ENCODE measurements around the gene UGP2. TPM values are rescaled to one million over a fixed set of nuclear protein-coding genes. Genes with fewer than 3 reads are reported as not detected.

Gene UGP2
- total RNA-seq (2021) (83.5 and 89.5 TPM in 2 replicates), Bru-seq, nascent RNA (percentile 88 among the genes with signal in this experiment), BruChase-seq, experiment 1, labeled RNA remaining after a 2-hour chase (percentile 85 among the genes with signal in this experiment), BruChase-seq, experiment 2, labeled RNA remaining after a 6-hour chase (percentile 84 among the genes with signal in this experiment)
- long read RNA-seq, transcript UGP2-202 (10 exons, 2,136 nt), result major isoform, 128 of 168 reads
- long read RNA-seq, transcript UGP2-201 (10 exons, 2,338 nt), result minor isoform, 21 of 168 reads
- long read RNA-seq, partial matches to known transcripts, result 3 of 168 reads
- long read RNA-seq, other reads (novel, unspliced or antisense), result 16 of 168 reads

DNA sequence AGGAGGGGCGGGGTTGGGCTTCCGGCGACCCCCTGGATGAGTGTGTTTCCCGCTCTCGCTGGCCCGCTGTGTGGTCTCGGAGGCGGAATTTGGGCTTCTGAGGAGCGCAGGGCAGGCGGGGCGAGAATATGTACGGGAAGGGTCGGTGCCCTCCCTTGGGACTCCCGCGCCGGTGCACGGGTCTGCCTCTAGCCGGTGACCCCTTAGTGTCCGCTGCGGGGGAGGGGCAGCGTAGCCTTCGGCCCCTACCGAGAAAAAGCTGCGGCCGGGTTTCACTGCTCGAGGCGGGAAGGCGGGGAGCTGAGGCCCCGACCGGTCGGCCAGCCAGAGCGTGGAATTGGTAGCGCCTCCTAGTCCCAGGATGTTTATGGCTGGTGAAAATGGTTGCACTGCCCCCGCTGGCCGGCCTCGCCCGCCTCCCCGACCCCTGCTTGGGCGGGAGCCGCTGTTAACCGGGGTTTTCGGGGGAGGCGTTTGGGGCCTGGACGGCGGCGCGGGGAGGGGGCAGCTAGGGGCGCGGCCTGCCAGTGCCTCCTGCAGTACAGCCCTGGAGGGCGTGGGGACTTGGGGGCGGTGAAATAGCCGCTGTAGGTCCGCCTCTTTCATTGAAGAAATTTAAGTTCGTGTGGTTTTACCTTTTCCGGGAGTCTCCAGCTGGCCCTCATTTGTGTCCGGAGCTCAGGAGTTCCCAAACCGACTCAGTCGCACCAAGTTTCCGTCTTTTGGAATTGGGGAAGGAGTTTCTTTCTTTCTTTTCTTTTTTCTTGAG, at the start of gene UGP2:
TSS of gene UGP2 (plus strand) at position 643 of the 769 bp plus-strand sequence. CDS start 290 bp downstream, outside the sequence.
- TF ChIP-seq, protein P1, sequence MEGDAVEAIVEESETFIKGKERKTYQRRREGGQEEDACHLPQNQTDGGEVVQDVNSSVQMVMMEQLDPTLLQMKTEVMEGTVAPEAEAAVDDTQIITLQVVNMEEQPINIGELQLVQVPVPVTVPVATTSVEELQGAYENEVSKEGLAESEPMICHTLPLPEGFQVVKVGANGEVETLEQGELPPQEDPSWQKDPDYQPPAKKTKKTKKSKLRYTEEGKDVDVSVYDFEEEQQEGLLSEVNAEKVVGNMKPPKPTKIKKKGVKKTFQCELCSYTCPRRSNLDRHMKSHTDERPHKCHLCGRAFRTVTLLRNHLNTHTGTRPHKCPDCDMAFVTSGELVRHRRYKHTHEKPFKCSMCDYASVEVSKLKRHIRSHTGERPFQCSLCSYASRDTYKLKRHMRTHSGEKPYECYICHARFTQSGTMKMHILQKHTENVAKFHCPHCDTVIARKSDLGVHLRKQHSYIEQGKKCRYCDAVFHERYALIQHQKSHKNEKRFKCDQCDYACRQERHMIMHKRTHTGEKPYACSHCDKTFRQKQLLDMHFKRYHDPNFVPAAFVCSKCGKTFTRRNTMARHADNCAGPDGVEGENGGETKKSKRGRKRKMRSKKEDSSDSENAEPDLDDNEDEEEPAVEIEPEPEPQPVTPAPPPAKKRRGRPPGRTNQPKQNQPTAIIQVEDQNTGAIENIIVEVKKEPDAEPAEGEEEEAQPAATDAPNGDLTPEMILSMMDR (conservative IDR thresholded peaks at IDR 0.05), result 0 out of 2 replicates have a peak, but pooled peaks have one; percentile 37
- no peak for TF ChIP-seq EZH2 (IDR thresholded peaks at IDR 0.05; ENCODE audit: low read depth)
- POLR2A ChIA-PET (ENCODE audit: unreplicated experiment), result interaction anchor here (0.6 to 0.8 kb wide), 7 partner anchors 8 to 1333 kb away, joined by 3 to 18 read pairs (median 4); no protein-coding TSS in a partner anchor

DNA sequence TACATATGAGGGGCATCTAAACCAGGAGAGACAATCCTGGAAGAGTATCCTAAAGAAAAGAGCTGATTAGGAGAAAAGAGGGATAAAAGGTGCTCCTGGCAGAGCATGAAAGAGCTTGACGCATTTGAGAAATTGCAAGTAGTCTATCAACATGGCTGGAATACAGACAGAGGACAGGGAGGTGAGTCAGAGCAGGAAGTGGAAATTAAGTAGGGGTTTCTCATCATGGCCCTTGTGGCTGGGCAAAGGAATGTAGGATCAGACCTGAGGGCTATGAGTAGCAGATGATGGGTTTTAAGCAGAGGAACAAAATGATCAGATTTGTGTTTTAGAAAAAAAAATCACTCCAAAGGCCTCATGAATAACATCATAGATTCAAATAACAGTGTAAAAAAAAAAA, 49.2 kb upstream of the UGP2 start:
- intact Hi-C loops (cut with micrococcal nuclease; ENCODE audit: unreplicated experiment), result no loop called here
- Histone ChIP-seq H3K9me3 (ENCODE audit: insufficient read depth, low read depth) (0 out of 2 replicates have a peak, but pooled peaks cover 3% of the 10 kb centered on the region), H3K27ac (no peak overlapping the region), H3K4me1 (replicated peaks; ENCODE audit: insufficient read depth) (no peaks in the 10 kb centered on the region), H3K9me2 (ENCODE audit: insufficient read depth) (no peaks in the 10 kb centered on the region), H2AFZ (no peak overlapping the region), H3K4me2 (no peak overlapping the region), H4K20me1 (ENCODE audit: insufficient read depth) (no peaks in the 10 kb centered on the region), H3F3A (ENCODE audit: insufficient read depth, low read depth) (no peaks in the 10 kb centered on the region), H3K4me3 (no peak overlapping the region), H3K36me3 (ENCODE audit: low read depth) (no peaks in the 10 kb centered on the region), H3K79me2 (ENCODE audit: low read depth) (no peaks in the 10 kb centered on the region), H3K27me3 (ENCODE audit: insufficient read depth, low read depth) (no peaks in the 10 kb centered on the region)
- TF ChIP-seq, protein P1 (conservative IDR thresholded peaks at IDR 0.05), result no peak
- TF ChIP-seq EZH2 (IDR thresholded peaks at IDR 0.05; ENCODE audit: low read depth), result no peak
- CTCF ChIA-PET, result no interaction called here
- no TSS peak for BruUV-seq (replicated peaks)
- POLR2A ChIA-PET (ENCODE audit: unreplicated experiment), result no interaction called here
- peak; percentile 10 to 54 for DNase-seq

More for the DNA sequence above, at the start of gene UGP2:
- H3K4me2 ChIP-seq, result peak within 1 kb of the TSS; percentile 92
- peaks cover 35% of the 10 kb centered on the region for H3K4me1 ChIP-seq (replicated peaks; ENCODE audit: insufficient read depth)
- no peaks in the 10 kb centered on the region; the same call in 1 of the 2 replicates for H4K20me1 ChIP-seq (ENCODE audit: insufficient read depth)
- CTCF ChIA-PET, result interaction anchor here (0.5 to 1.3 kb wide), 8 partner anchors 8 to 1328 kb away, joined by 3 to 7 read pairs (median 4); partner anchors contain the start of gene MDH1
- peak within 1 kb of the TSS; percentile 90 for H3K4me3 ChIP-seq
- H3K27me3 ChIP-seq (ENCODE audit: insufficient read depth, low read depth), result no peaks in the 10 kb centered on the region
- intact Hi-C loops (cut with micrococcal nuclease; ENCODE audit: unreplicated experiment), result loop anchor here (1.0 to 10.0 kb wide), 7 partner anchors 8 to 433 kb away; partner anchors contain the start of genes MDH1 and WDPCP
- no peaks in the 10 kb centered on the region for H3K36me3 ChIP-seq (ENCODE audit: low read depth)
- peaks cover 18% of the 10 kb centered on the region for H3F3A ChIP-seq (ENCODE audit: insufficient read depth, low read depth)
- no peaks in the 10 kb centered on the region for H3K9me3 ChIP-seq (ENCODE audit: insufficient read depth, low read depth)
- DNase-seq, result peak; percentile 92 to 96
- no peaks in the 10 kb centered on the region for H3K9me2 ChIP-seq (ENCODE audit: insufficient read depth)
- peak within 1 kb of the TSS; percentile 85 for H3K27ac ChIP-seq
- BruUV-seq (replicated peaks), result no TSS peak
- H2AFZ ChIP-seq, result peak within 1 kb of the TSS; percentile 94
- H3K79me2 ChIP-seq (ENCODE audit: low read depth), result peaks cover 47% of the 10 kb centered on the region

DNA sequence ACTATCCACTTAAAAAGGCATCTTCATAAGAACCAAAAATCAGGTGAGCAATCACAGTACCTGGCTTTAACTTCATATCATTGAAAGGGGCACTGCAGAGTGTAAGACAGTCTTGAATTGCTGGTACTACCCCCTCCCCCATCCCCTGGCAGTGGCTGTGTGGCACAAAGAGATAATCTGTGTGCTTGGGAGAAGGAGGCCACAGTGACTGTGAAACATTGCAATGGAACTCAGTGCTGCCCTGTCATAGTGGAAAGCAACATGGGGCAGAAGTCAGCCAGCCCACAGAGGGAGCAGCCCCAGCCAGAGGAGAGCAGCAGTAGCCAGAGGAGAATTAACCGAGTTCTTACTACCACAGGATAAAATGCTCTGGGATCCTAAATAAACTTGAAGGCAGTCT, 45.3 kb upstream of the UGP2 start:
- Histone ChIP-seq H3K4me1 (replicated peaks; ENCODE audit: insufficient read depth) (no peaks in the 10 kb centered on the region), H3K4me2 (no peak overlapping the region), H3K27me3 (ENCODE audit: insufficient read depth, low read depth) (no peaks in the 10 kb centered on the region), H4K20me1 (ENCODE audit: insufficient read depth) (no peaks in the 10 kb centered on the region), H3K36me3 (ENCODE audit: low read depth) (no peaks in the 10 kb centered on the region), H3K27ac (no peak overlapping the region), H3K9me3 (ENCODE audit: insufficient read depth, low read depth) (0 out of 2 replicates have a peak, but pooled peaks cover 3% of the 10 kb centered on the region), H3F3A (ENCODE audit: insufficient read depth, low read depth) (no peaks in the 10 kb centered on the region), H3K79me2 (ENCODE audit: low read depth) (no peaks in the 10 kb centered on the region), H3K4me3 (no peak overlapping the region), H2AFZ (no peak overlapping the region), H3K9me2 (ENCODE audit: insufficient read depth) (no peaks in the 10 kb centered on the region)
- ChIA-PET CTCF (no interaction called here), POLR2A (ENCODE audit: unreplicated experiment) (interaction anchor here (0.6 kb wide), 1 partner anchor 122 kb away, joined by 3 read pairs; no protein-coding TSS in a partner anchor)
- no peak for TF ChIP-seq EZH2 (IDR thresholded peaks at IDR 0.05; ENCODE audit: low read depth)
- TF ChIP-seq, protein P1 (conservative IDR thresholded peaks at IDR 0.05), result no peak
- no peak for DNase-seq
- BruUV-seq (replicated peaks), result no TSS peak
- intact Hi-C loops (cut with micrococcal nuclease; ENCODE audit: unreplicated experiment), result no loop called here
